ENCODE data around the gene GASK1B.

The GASK1B gene

GRCh38 chr4:158172261-158173258 lies at the start of gene GASK1B:
TSS of gene GASK1B (minus strand) at chr4:158173025. CDS start at chr4:158171375, 1,650 bp downstream.
- H3K9me3 ChIP-seq (ENCODE audit: control insufficient read depth, insufficient read depth, low read length) = no peaks in the 10 kb centered on the region
- no peak within 1 kb of the TSS for H3K4me3 ChIP-seq (ENCODE audit: low read length)
- H3K4me1 ChIP-seq (ENCODE audit: control insufficient read depth, insufficient read depth, low read length) = no peaks in the 10 kb centered on the region
- WGBS (ENCODE audit: insufficient coverage, insufficient read length) = no CpG with 5 or more reads among the region's 12 CpGs
- no peak within 1 kb of the TSS for H3K27ac ChIP-seq (ENCODE audit: low read length)
- no peaks in the 10 kb centered on the region for H3K36me3 ChIP-seq (ENCODE audit: control insufficient read depth, insufficient read depth, low read length)
- H3K27me3 ChIP-seq (ENCODE audit: control insufficient read depth, insufficient read depth, low read length) = no peaks in the 10 kb centered on the region
- peak; percentile 11 for DNase-seq (ENCODE audit: low read depth, low spot score)

GRCh38 chr4:158219623-158220022 lies 46.8 kb upstream of the GASK1B start:
- no peak for DNase-seq (ENCODE audit: low read depth, low spot score)
- no peak overlapping the region for H3K27ac ChIP-seq (ENCODE audit: low read length)
- no peaks in the 10 kb centered on the region for H3K36me3 ChIP-seq (ENCODE audit: control insufficient read depth, insufficient read depth, low read length)
- no peaks in the 10 kb centered on the region for H3K27me3 ChIP-seq (ENCODE audit: control insufficient read depth, insufficient read depth, low read length)
- WGBS (ENCODE audit: insufficient coverage, insufficient read length) = no CpG with 5 or more reads among the region's 1 CpG
- H3K4me3 ChIP-seq (ENCODE audit: low read length) = no peak overlapping the region
- H3K9me3 ChIP-seq (ENCODE audit: control insufficient read depth, insufficient read depth, low read length) = no peaks in the 10 kb centered on the region
- no peaks in the 10 kb centered on the region for H3K4me1 ChIP-seq (ENCODE audit: control insufficient read depth, insufficient read depth, low read length)

GRCh38 chr4:158217763-158218162 lies 44.9 kb upstream of the GASK1B start:
- no CpG with 5 or more reads among the region's 5 CpGs for WGBS (ENCODE audit: insufficient coverage, insufficient read length)
- H3K4me3 ChIP-seq (ENCODE audit: low read length) = no peak overlapping the region

GRCh38 chr4:158214856-158215255 lies 42.0 kb upstream of the GASK1B start:
- Histone ChIP-seq H3K9me3 (ENCODE audit: control insufficient read depth, insufficient read depth, low read length) (no peaks in the 10 kb centered on the region), H3K36me3 (ENCODE audit: control insufficient read depth, insufficient read depth, low read length) (no peaks in the 10 kb centered on the region), H3K27ac (ENCODE audit: low read length) (no peak overlapping the region), H3K4me1 (ENCODE audit: control insufficient read depth, insufficient read depth, low read length) (no peaks in the 10 kb centered on the region), H3K27me3 (ENCODE audit: control insufficient read depth, insufficient read depth, low read length) (no peaks in the 10 kb centered on the region), H3K4me3 (ENCODE audit: low read length) (no peak overlapping the region)
- DNase-seq (ENCODE audit: low read depth, low spot score) = no peak
- no CpG with 5 or more reads among the region's 1 CpG for WGBS (ENCODE audit: insufficient coverage, insufficient read length)

More at GRCh38 chr4:158217763-158218162, 44.9 kb upstream of the GASK1B start:
- Histone ChIP-seq H3K9me3 (ENCODE audit: control insufficient read depth, insufficient read depth, low read length) (no peaks in the 10 kb centered on the region), H3K27ac (ENCODE audit: low read length) (no peak overlapping the region), H3K4me1 (ENCODE audit: control insufficient read depth, insufficient read depth, low read length) (no peaks in the 10 kb centered on the region), H3K27me3 (ENCODE audit: control insufficient read depth, insufficient read depth, low read length) (no peaks in the 10 kb centered on the region), H3K36me3 (ENCODE audit: control insufficient read depth, insufficient read depth, low read length) (no peaks in the 10 kb centered on the region)
- DNase-seq (ENCODE audit: low read depth, low spot score) = no peak

- Histone ChIP-seq H3K27me3 (ENCODE audit: control insufficient read depth, insufficient read depth, low read length) (no peaks in the 10 kb centered on the region), H3K4me3 (ENCODE audit: low read length) (no peak overlapping the region), H3K36me3 (ENCODE audit: control insufficient read depth, insufficient read depth, low read length) (no peaks in the 10 kb centered on the region), H3K9me3 (ENCODE audit: control insufficient read depth, insufficient read depth, low read length) (no peaks in the 10 kb centered on the region), H3K27ac (ENCODE audit: low read length) (no peak overlapping the region), H3K4me1 (ENCODE audit: control insufficient read depth, insufficient read depth, low read length) (no peaks in the 10 kb centered on the region)
- DNase-seq (ENCODE audit: low read depth, low spot score) = no peak
- WGBS (ENCODE audit: insufficient coverage, insufficient read length) = no CpG with 5 or more reads among the region's 2 CpGs
These were observed 40.6 kb upstream of the GASK1B start for GRCh38 chr4:158213466-158213865.

- Histone ChIP-seq H3K4me3 (ENCODE audit: low read length) (no peak overlapping the region), H3K36me3 (ENCODE audit: control insufficient read depth, insufficient read depth, low read length) (no peaks in the 10 kb centered on the region), H3K9me3 (ENCODE audit: control insufficient read depth, insufficient read depth, low read length) (no peaks in the 10 kb centered on the region), H3K4me1 (ENCODE audit: control insufficient read depth, insufficient read depth, low read length) (no peaks in the 10 kb centered on the region), H3K27ac (ENCODE audit: low read length) (no peak overlapping the region), H3K27me3 (ENCODE audit: control insufficient read depth, insufficient read depth, low read length) (no peaks in the 10 kb centered on the region)
- no CpG with 5 or more reads among the region's 3 CpGs for WGBS (ENCODE audit: insufficient coverage, insufficient read length)
- DNase-seq (ENCODE audit: low read depth, low spot score) = no peak
These were observed 38.4 kb upstream of the GASK1B start for GRCh38 chr4:158211222-158211621.

GRCh38 chr4:158209825-158210807 lies 37.3 kb upstream of the GASK1B start, which contains the start of gene TMEM144:
TSS of gene TMEM144 (plus strand) at chr4:158210486. CDS start at chr4:158212668, 2,182 bp downstream.
- DNase-seq (ENCODE audit: low read depth, low spot score) = peak; percentile 55
- no peaks in the 10 kb centered on the region for H3K4me1 ChIP-seq (ENCODE audit: control insufficient read depth, insufficient read depth, low read length)
- H3K27ac ChIP-seq (ENCODE audit: low read length) = no peak within 1 kb of the TSS
- no peaks in the 10 kb centered on the region for H3K9me3 ChIP-seq (ENCODE audit: control insufficient read depth, insufficient read depth, low read length)
- peak within 1 kb of the TSS; percentile 55; the same call in 1 of the 2 replicates for H3K4me3 ChIP-seq (ENCODE audit: low read length)
- no CpG with 5 or more reads among the region's 34 CpGs for WGBS (ENCODE audit: insufficient coverage, insufficient read length)
- no peaks in the 10 kb centered on the region for H3K36me3 ChIP-seq (ENCODE audit: control insufficient read depth, insufficient read depth, low read length)
- no peaks in the 10 kb centered on the region for H3K27me3 ChIP-seq (ENCODE audit: control insufficient read depth, insufficient read depth, low read length)

GRCh38 chr4:158208963-158209640 lies 36.3 kb upstream of the GASK1B start:
- Histone ChIP-seq H3K36me3 (ENCODE audit: control insufficient read depth, insufficient read depth, low read length) (no peaks in the 10 kb centered on the region), H3K27ac (ENCODE audit: low read length) (no peak overlapping the region), H3K27me3 (ENCODE audit: control insufficient read depth, insufficient read depth, low read length) (no peaks in the 10 kb centered on the region), H3K4me3 (ENCODE audit: low read length) (no peak overlapping the region), H3K9me3 (ENCODE audit: control insufficient read depth, insufficient read depth, low read length) (no peaks in the 10 kb centered on the region), H3K4me1 (ENCODE audit: control insufficient read depth, insufficient read depth, low read length) (no peaks in the 10 kb centered on the region)
- WGBS (ENCODE audit: insufficient coverage, insufficient read length) = no CpG with 5 or more reads among the region's 5 CpGs
- DNase-seq (ENCODE audit: low read depth, low spot score) = no peak

GRCh38 chr4:158203929-158204328 lies 31.1 kb upstream of the GASK1B start:
- no peaks in the 10 kb centered on the region for H3K36me3 ChIP-seq (ENCODE audit: control insufficient read depth, insufficient read depth, low read length)
- DNase-seq (ENCODE audit: low read depth, low spot score) = no peak
- WGBS (ENCODE audit: insufficient coverage, insufficient read length) = 100% methylated on average over 2 of the region's 3 CpGs

More at GRCh38 chr4:158203929-158204328, 31.1 kb upstream of the GASK1B start:
- Histone ChIP-seq H3K9me3 (ENCODE audit: control insufficient read depth, insufficient read depth, low read length) (no peaks in the 10 kb centered on the region), H3K27me3 (ENCODE audit: control insufficient read depth, insufficient read depth, low read length) (no peaks in the 10 kb centered on the region), H3K4me3 (ENCODE audit: low read length) (no peak overlapping the region), H3K4me1 (ENCODE audit: control insufficient read depth, insufficient read depth, low read length) (no peaks in the 10 kb centered on the region), H3K27ac (ENCODE audit: low read length) (no peak overlapping the region)

All from iPS DF 6.9 (cell line).